HepG2 (cell line): ENCODE results near the gene ASB11. TPM values are rescaled to one million over a fixed set of nuclear protein-coding genes. Genes with fewer than 3 reads are reported as not detected.

ENCODE experiments used
- ATAC-seq: fragments of 200-7000 bp; cut with Tn5 transposase; 3 replicates; pipeline ENCODE4 v1.9.1; 2020; ENCODE audit warnings: mild to moderate bottlenecking, moderate library complexity
- BruUV-seq: library from RNA; stranded (reverse); fragments of 400-500 nt; replicated peaks from 2 replicates; lab custom pipeline; 2021; lab: Mats Ljungman, UMichigan
- CTCF ChIA-PET: fragments of 300-600 bp; formaldehyde crosslinking; extraction: SDS; loops from one replicate; lab custom pipeline; 2021; ENCODE audit warnings: low total read pairs, inconsistent platforms, low intra/inter-chr PET ratio; lab: Yijun Ruan, JAX
- POLR2A ChIA-PET: fragments of 350-600 bp; sonication (Branson Sonifier 250); formaldehyde crosslinking; loops from one replicate; lab custom pipeline; 2020; ENCODE audit warnings: antibody characterized with exemption, inconsistent platforms; lab: Yijun Ruan, JAX
- DNase-seq: peaks from one replicate; pipeline ENCODE4 v3.0.0-alpha.2; 2015; ENCODE audit warnings: low spot score
- FAIRE-seq: peaks from 3 replicates; lab custom pipeline; 2011; peaks lifted over from hg19 to GRCh38; lab: Jason Lieb, UNC
- H2AFZ ChIP-seq: one replicate; pipeline ENCODE4 v1.6.1; 2011; ENCODE audit warnings: low read length, inconsistent platforms
- H3K27ac ChIP-seq: fragments of 300-600 bp; 3 replicates; pipeline ENCODE4 v1.8.0; 2011; ENCODE audit warnings: mixed run types, mild to moderate bottlenecking, mixed read lengths, low read length, inconsistent platforms; ENCODE audit not compliant: insufficient read depth; ENCODE audit errors: extremely low read length
- H3K27me3 ChIP-seq, 2 experiments: fragments of 200-600 bp in 1 of 2; 2 replicates in 1 of 2; 3 replicates in 1 of 2; pipeline versions ENCODE4 v1.6.0 to v1.8.0; 2011; ENCODE audit warnings: low read length in 2 of 2, mild to moderate bottlenecking in 2 of 2, moderate library complexity in 2 of 2, inconsistent platforms in 1 of 2; ENCODE audit not compliant: insufficient read depth in 2 of 2, control insufficient read depth in 1 of 2
- H3K36me3 ChIP-seq, 2 experiments: fragments of 200-600 bp in 1 of 2; replicated peaks in 1 of 2; 2 replicates in 1 of 2; 3 replicates in 1 of 2; pipeline versions ENCODE4 v1.5.1 to v1.8.0; 2011; ENCODE audit warnings: low read length in 2 of 2, inconsistent platforms in 1 of 2; ENCODE audit not compliant: insufficient read depth in 2 of 2, control insufficient read depth in 1 of 2
- H3K4me1 ChIP-seq: 2 replicates; pipeline ENCODE4 v1.5.1; 2012; ENCODE audit warnings: low read length, inconsistent platforms; ENCODE audit not compliant: insufficient read depth
- H3K4me2 ChIP-seq: 2 replicates; pipeline ENCODE4 v1.6.0; 2011; ENCODE audit warnings: low read depth, low read length, inconsistent platforms
- H3K4me3 ChIP-seq, 3 experiments: fragments of 200-600 bp in 1 of 3; sonication (generic), shearing (Covaris generic) in 1 of 3; replicated peaks in 1 of 3; 2 replicates each; pipeline ENCODE4 v1.5.1; 2011 to 2016; ENCODE audit warnings: low read length in 3 of 3, inconsistent platforms in 2 of 3, low read depth in 2 of 3, mild to moderate bottlenecking in 2 of 3, control low read depth in 1 of 3, mixed read lengths in 1 of 3; ENCODE audit not compliant: insufficient read depth in 1 of 3
- H3K79me2 ChIP-seq: one replicate; pipeline ENCODE4 v1.6.1; 2011; ENCODE audit warnings: low read length, inconsistent platforms; ENCODE audit not compliant: insufficient read depth
- H3K9ac ChIP-seq: 2 replicates; pipeline ENCODE4 v1.6.0; 2011; ENCODE audit warnings: mild to moderate bottlenecking, low read depth, low read length, inconsistent platforms; ENCODE audit not compliant: insufficient read depth
- H3K9me3 ChIP-seq: 2 replicates; pipeline ENCODE4 v1.5.1; 2012; ENCODE audit warnings: mild to moderate bottlenecking, low read length
- H4K20me1 ChIP-seq: 2 replicates; pipeline ENCODE4 v1.6.0; 2011; ENCODE audit warnings: inconsistent platforms, mild to moderate bottlenecking, low read length, moderate library complexity; ENCODE audit not compliant: insufficient read depth
- CSRNP1 ChIP-seq: sonication (generic); formaldehyde crosslinking; IDR thresholded peaks from 2 replicates; pipeline ENCODE4 v1.8.1; 2023; ENCODE audit warnings: mild to moderate bottlenecking, missing genetic modification reagents
- FOSL2 ChIP-seq: sonication (generic); formaldehyde crosslinking; IDR thresholded peaks from 2 replicates; pipeline ENCODE4 v1.4.0; 2020; ENCODE audit warnings: missing genetic modification reagents
- MXD1 ChIP-seq: sonication (generic); formaldehyde crosslinking; IDR thresholded peaks from 2 replicates; pipeline ENCODE4 v1.4.0; 2020; ENCODE audit warnings: mild to moderate bottlenecking, missing genetic modification reagents
- RFXAP ChIP-seq: sonication (generic); formaldehyde crosslinking; IDR thresholded peaks from 2 replicates; pipeline ENCODE4 v1.4.0; 2020; ENCODE audit warnings: missing genetic modification reagents, borderline replicate concordance
- ZNF296 ChIP-seq: sonication (generic); formaldehyde crosslinking; conservative IDR thresholded peaks from 2 replicates; pipeline ENCODE4 v1.5.0; 2020; ENCODE audit warnings: mild to moderate bottlenecking, missing genetic modification reagents
- ZNF30 ChIP-seq: sonication (generic); formaldehyde crosslinking; IDR thresholded peaks from 2 replicates; pipeline ENCODE4 v1.5.0; 2020; ENCODE audit warnings: mild to moderate bottlenecking, missing genetic modification reagents
- ZNF782 ChIP-seq: sonication (generic); formaldehyde crosslinking; IDR thresholded peaks from 2 replicates; pipeline ENCODE4 v1.4.0; 2020; ENCODE audit warnings: missing genetic modification reagents, mild to moderate bottlenecking, borderline replicate concordance
- WGBS: methylation state at CpG from one replicate; pipeline ENCODE4 v1.1.6; 2017; ENCODE audit warnings: low lambda C conversion rate; 5-methylcytosine and 5-hydroxymethylcytosine counted together
- in situ Hi-C: cut with HindIII; loops from 2 replicates; pipeline ENCODE4 v1.10.0; 2017; ENCODE audit warnings: low pct_unique_long_range_greater_than_20kb; ENCODE audit not compliant: extremely low pct_ligation_motif_present
- intact Hi-C: fragments of 100-400 bp; cut with micrococcal nuclease; formaldehyde crosslinking; loops from one replicate; pipeline ENCODE4 v1.10.0; 2022; ENCODE audit not compliant: unreplicated experiment
- polyA plus RNA-seq, 8 experiments: library from polyadenylated mRNA; depleted of rRNA in 3 of 8; stranded (reverse) in 7 of 8; unstranded in 1 of 8; fragments of >200 nt; fragmentation: Illumina TruSeq in 4 of 8; extraction: Trizol in 4 of 8; gene quantifications; 2 replicates each; pipeline versions ENCODE4 v1.2.1 to v1.2.3, GENCODE V29; 2011 to 2016; ENCODE audit warnings: low read depth in 4 of 8, missing spikeins in 1 of 8, mixed read lengths in 1 of 8; ENCODE audit not compliant: insufficient read depth in 1 of 8
- total RNA-seq, 5 experiments: library from RNA; depleted of rRNA; stranded (reverse); fragments of >200 nt; fragmentation: Illumina TruSeq; extraction: Trizol; gene quantifications; 2 replicates each; pipeline ENCODE4 v1.2.3, GENCODE V29; 2016; ENCODE audit warnings: low read depth in 1 of 5
- TF ChIP-seq, protein P1 (sequence below): conservative IDR thresholded peaks from 2 replicates; pipeline ENCODE4 v1.6.1; 2018; ENCODE audit warnings: missing genetic modification reagents
- TF ChIP-seq, protein P2 (sequence below): sonication (generic); formaldehyde crosslinking; IDR thresholded peaks from 2 replicates; pipeline ENCODE4 v1.8.1; 2023; ENCODE audit warnings: missing genetic modification reagents, mild to moderate bottlenecking, borderline replicate concordance

Gene ASB11
- total and polyA plus RNA-seq, 2 of the 13 experiments (the other 11 are each of a cell fraction or from before 2014, with no cell fraction given): not detected

GRCh38 chrX:15320297-15320696 is 4.9 kb upstream of the ASB11 start:
- CTCF ChIA-PET: no interaction called here
- intact Hi-C loops: no loop called here
- Histone ChIP-seq H3K79me2 (no peaks in the 10 kb centered on the region), H3K4me3 (no peak overlapping the region), H3K9ac (no peak overlapping the region), H3K27me3 (no peaks in the 10 kb centered on the region), H2AFZ (no peak overlapping the region), H3K36me3 (peaks cover 0 to 3% of the 10 kb centered on the region in 2 experiments; a peak in 1 of 5 replicates), H3K27ac (no peak overlapping the region), H3K4me2 (no peak overlapping the region), H4K20me1 (no peaks in the 10 kb centered on the region), H3K9me3 (no peaks in the 10 kb centered on the region), H3K4me1 (no peaks in the 10 kb centered on the region)
- WGBS: 95% methylated on average over 4 of the region's 4 CpGs
- no peak for ATAC-seq
- TF ChIP-seq RFXAP: no peak
- TF ChIP-seq ZNF30 (CRISPR knock-in tag): no peak
- TF ChIP-seq ZNF782: no peak
- no peak for TF ChIP-seq ZNF296
- TF ChIP-seq, protein P1, sequence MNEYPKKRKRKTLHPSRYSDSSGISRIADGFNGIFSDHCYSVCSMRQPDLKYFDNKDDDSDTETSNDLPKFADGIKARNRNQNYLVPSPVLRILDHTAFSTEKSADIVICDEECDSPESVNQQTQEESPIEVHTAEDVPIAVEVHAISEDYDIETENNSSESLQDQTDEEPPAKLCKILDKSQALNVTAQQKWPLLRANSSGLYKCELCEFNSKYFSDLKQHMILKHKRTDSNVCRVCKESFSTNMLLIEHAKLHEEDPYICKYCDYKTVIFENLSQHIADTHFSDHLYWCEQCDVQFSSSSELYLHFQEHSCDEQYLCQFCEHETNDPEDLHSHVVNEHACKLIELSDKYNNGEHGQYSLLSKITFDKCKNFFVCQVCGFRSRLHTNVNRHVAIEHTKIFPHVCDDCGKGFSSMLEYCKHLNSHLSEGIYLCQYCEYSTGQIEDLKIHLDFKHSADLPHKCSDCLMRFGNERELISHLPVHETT (CRISPR knock-in tag): no peak
- TF ChIP-seq FOSL2 (CRISPR knock-in tag): no peak
- TF ChIP-seq, protein P2, sequence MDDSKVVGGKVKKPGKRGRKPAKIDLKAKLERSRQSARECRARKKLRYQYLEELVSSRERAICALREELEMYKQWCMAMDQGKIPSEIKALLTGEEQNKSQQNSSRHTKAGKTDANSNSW (CRISPR knock-in tag): no peak
- no peak for TF ChIP-seq CSRNP1
- TF ChIP-seq MXD1 (CRISPR knock-in tag): no peak
- in situ Hi-C loops: no loop called here
- FAIRE-seq: no peak
- POLR2A ChIA-PET: no interaction called here
- BruUV-seq: no TSS peak
- DNase-seq: no peak
